K562 (cell line): ENCODE measurements around the gene KCNK10. TPM values are rescaled to one million over a fixed set of nuclear protein-coding genes. Genes with fewer than 3 reads are reported as not detected.

Source experiments
- HCFC1 ChIP-seq: IDR thresholded peaks from 2 replicates; pipeline ENCODE4 v1.6.1; 2012; ENCODE audit warnings: low read depth, low read length, improper control_type of control experiment
- KDM4B ChIP-seq, 2 experiments: fragments of 450-650 bp in 1 of 2; sonication (generic) in 1 of 2; IDR thresholded peaks; 2 replicates each; pipeline ENCODE4 v1.6.1; 2016 to 2017; ENCODE audit warnings: borderline replicate concordance in 2 of 2, antibody characterized with exemption in 1 of 2, low read depth in 1 of 2, mild to moderate bottlenecking in 1 of 2
- POLR3A ChIP-seq: IDR thresholded peaks from 2 replicates; pipeline ENCODE4 v1.6.1; 2011; ENCODE audit warnings: borderline replicate concordance, mild to moderate bottlenecking, moderate library complexity; ENCODE audit not compliant: insufficient read length, insufficient read depth; ENCODE audit errors: extremely low read depth
- POU5F1 ChIP-seq: fragments of 150-350 bp; IDR thresholded peaks from 2 replicates; pipeline ENCODE4 v1.6.1; 2014; ENCODE audit warnings: borderline replicate concordance, low read length, low read depth, mild to moderate bottlenecking; ENCODE audit not compliant: partially characterized antibody
- SAFB ChIP-seq: fragments of 200-400 bp; formaldehyde crosslinking; IDR thresholded peaks from 2 replicates; pipeline ENCODE4 v1.6.1; 2017; ENCODE audit warnings: low read depth, low read length, borderline replicate concordance
- SRSF1 ChIP-seq: fragments of 200-400 bp; formaldehyde crosslinking; IDR thresholded peaks from 2 replicates; pipeline ENCODE4 v1.6.1; 2017; ENCODE audit warnings: mild to moderate bottlenecking, low read depth, low read length, moderate library complexity
- ZNF316 ChIP-seq: fragments of 450-650 bp; IDR thresholded peaks from 2 replicates; pipeline ENCODE4 v1.6.1; 2016
- polyA plus RNA-seq, 8 experiments: library from polyadenylated mRNA; depleted of rRNA in 4 of 8; stranded (reverse) in 5 of 8; unstranded in 3 of 8; fragments of >200 nt; fragmentation: Nextera tagmentation in 2 of 8; fragmentation: Illumina TruSeq in 1 of 8; extraction: Ambion mirVana in 2 of 8; extraction: Trizol in 1 of 8; gene quantifications; 2 replicates each; pipeline versions ENCODE4 v1.2.1 to v1.2.3, GENCODE V29; 2011 to 2014; ENCODE audit warnings: inconsistent platforms in 1 of 8, missing spikeins in 1 of 8
- total RNA-seq, 7 experiments: library from RNA; depleted of rRNA in 6 of 7; stranded (reverse); fragments of >200 nt in 6 of 7; fragmentation: Illumina TruSeq in 2 of 7; extraction: Trizol in 2 of 7; gene quantifications; 2 replicates each; pipeline versions ENCODE4 v1.2.1 to v1.2.3, GENCODE V29; 2011 to 2021; ENCODE audit warnings: low replicate concordance in 1 of 7
- TF ChIP-seq, protein P1 (sequence below): fragments of 450-650 bp; formaldehyde crosslinking; conservative IDR thresholded peaks from 2 replicates; pipeline ENCODE4 v1.4.0; 2022; ENCODE audit warnings: mild to moderate bottlenecking, missing genetic modification characterization
- TF ChIP-seq, protein P2 (sequence below): sonication (generic); formaldehyde crosslinking; IDR thresholded peaks from 2 replicates; pipeline ENCODE4 v1.8.0; 2023; ENCODE audit warnings: mild to moderate bottlenecking, missing genetic modification reagents
- TF ChIP-seq, protein P3 (sequence below), 2 experiments: fragments of 150-350 bp in 1 of 2; IDR thresholded peaks; 2 replicates each; pipeline ENCODE4 v1.6.1; 2012 to 2016; ENCODE audit warnings: low read depth in 2 of 2, low read length in 2 of 2, mild to moderate bottlenecking in 1 of 2, moderate library complexity in 1 of 2
- TF ChIP-seq, protein P4 (sequence below): fragments of 250-450 bp; sonication (Bioruptor Pico); IDR thresholded peaks from 2 replicates; pipeline ENCODE4 v1.8.0; 2022; ENCODE audit warnings: inconsistent platforms
- TF ChIP-seq, protein P5 (sequence below): fragments of 250-450 bp; sonication (Bioruptor Pico); IDR thresholded peaks from 2 replicates; pipeline ENCODE4 v1.8.0; 2022; ENCODE audit warnings: inconsistent platforms, mild to moderate bottlenecking, moderate library complexity, borderline replicate concordance
- TF ChIP-seq, protein P6 (sequence below), 2 experiments: fragments of 250-450 bp in 1 of 2; fragments of 450-650 bp in 1 of 2; sonication (Bioruptor Pico) in 1 of 2; IDR thresholded peaks; 2 replicates each; pipeline versions ENCODE4 v1.6.1 to v1.8.0; 2016 to 2021; ENCODE audit warnings: mild to moderate bottlenecking in 2 of 2, moderate library complexity in 2 of 2, missing compliant biosample characterization in 1 of 2, missing genetic modification characterization in 1 of 2

KCNK10 gene
- total and polyA plus RNA-seq, 9 of the 15 experiments (the other 6 are each of a cell fraction or from before 2014, with no cell fraction given) = not detected

DNA sequence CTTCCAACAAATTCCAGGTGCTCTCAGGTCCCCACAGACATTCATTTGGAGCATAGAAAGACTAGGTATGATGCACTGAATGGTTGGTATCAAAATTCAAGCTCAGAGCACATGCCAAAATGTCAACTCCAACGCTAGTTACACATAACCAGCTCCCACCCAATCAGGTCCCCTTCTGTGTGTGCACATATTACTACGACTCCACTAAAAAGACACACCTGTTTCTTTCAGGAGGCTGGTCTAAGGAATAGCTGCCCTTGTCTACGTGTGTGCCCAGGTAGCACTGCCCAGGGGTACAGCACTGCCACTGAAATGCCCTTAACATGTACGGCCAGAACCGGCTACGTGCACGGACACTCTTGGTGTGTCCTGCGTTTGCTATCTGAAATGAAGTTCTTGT, 138.1 kb downstream of the KCNK10 start (continued):
- TF ChIP-seq, protein P1, sequence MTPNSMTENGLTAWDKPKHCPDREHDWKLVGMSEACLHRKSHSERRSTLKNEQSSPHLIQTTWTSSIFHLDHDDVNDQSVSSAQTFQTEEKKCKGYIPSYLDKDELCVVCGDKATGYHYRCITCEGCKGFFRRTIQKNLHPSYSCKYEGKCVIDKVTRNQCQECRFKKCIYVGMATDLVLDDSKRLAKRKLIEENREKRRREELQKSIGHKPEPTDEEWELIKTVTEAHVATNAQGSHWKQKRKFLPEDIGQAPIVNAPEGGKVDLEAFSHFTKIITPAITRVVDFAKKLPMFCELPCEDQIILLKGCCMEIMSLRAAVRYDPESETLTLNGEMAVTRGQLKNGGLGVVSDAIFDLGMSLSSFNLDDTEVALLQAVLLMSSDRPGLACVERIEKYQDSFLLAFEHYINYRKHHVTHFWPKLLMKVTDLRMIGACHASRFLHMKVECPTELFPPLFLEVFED (CRISPR knock-in tag) = no peak
- TF ChIP-seq, protein P2, sequence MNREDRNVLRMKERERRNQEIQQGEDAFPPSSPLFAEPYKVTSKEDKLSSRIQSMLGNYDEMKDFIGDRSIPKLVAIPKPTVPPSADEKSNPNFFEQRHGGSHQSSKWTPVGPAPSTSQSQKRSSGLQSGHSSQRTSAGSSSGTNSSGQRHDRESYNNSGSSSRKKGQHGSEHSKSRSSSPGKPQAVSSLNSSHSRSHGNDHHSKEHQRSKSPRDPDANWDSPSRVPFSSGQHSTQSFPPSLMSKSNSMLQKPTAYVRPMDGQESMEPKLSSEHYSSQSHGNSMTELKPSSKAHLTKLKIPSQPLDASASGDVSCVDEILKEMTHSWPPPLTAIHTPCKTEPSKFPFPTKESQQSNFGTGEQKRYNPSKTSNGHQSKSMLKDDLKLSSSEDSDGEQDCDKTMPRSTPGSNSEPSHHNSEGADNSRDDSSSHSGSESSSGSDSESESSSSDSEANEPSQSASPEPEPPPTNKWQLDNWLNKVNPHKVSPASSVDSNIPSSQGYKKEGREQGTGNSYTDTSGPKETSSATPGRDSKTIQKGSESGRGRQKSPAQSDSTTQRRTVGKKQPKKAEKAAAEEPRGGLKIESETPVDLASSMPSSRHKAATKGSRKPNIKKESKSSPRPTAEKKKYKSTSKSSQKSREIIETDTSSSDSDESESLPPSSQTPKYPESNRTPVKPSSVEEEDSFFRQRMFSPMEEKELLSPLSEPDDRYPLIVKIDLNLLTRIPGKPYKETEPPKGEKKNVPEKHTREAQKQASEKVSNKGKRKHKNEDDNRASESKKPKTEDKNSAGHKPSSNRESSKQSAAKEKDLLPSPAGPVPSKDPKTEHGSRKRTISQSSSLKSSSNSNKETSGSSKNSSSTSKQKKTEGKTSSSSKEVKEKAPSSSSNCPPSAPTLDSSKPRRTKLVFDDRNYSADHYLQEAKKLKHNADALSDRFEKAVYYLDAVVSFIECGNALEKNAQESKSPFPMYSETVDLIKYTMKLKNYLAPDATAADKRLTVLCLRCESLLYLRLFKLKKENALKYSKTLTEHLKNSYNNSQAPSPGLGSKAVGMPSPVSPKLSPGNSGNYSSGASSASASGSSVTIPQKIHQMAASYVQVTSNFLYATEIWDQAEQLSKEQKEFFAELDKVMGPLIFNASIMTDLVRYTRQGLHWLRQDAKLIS (CRISPR knock-in tag) = no peak
- TF ChIP-seq SRSF1 = no peak
- no peak for TF ChIP-seq POLR3A
- TF ChIP-seq, protein P3, sequence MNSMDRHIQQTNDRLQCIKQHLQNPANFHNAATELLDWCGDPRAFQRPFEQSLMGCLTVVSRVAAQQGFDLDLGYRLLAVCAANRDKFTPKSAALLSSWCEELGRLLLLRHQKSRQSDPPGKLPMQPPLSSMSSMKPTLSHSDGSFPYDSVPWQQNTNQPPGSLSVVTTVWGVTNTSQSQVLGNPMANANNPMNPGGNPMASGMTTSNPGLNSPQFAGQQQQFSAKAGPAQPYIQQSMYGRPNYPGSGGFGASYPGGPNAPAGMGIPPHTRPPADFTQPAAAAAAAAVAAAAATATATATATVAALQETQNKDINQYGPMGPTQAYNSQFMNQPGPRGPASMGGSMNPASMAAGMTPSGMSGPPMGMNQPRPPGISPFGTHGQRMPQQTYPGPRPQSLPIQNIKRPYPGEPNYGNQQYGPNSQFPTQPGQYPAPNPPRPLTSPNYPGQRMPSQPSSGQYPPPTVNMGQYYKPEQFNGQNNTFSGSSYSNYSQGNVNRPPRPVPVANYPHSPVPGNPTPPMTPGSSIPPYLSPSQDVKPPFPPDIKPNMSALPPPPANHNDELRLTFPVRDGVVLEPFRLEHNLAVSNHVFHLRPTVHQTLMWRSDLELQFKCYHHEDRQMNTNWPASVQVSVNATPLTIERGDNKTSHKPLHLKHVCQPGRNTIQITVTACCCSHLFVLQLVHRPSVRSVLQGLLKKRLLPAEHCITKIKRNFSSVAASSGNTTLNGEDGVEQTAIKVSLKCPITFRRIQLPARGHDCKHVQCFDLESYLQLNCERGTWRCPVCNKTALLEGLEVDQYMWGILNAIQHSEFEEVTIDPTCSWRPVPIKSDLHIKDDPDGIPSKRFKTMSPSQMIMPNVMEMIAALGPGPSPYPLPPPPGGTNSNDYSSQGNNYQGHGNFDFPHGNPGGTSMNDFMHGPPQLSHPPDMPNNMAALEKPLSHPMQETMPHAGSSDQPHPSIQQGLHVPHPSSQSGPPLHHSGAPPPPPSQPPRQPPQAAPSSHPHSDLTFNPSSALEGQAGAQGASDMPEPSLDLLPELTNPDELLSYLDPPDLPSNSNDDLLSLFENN (IDR thresholded peaks at IDR 0.05; ENCODE audit: low read depth in 2 of 2, low read length in 2 of 2) = no peak
- TF ChIP-seq, protein P4, sequence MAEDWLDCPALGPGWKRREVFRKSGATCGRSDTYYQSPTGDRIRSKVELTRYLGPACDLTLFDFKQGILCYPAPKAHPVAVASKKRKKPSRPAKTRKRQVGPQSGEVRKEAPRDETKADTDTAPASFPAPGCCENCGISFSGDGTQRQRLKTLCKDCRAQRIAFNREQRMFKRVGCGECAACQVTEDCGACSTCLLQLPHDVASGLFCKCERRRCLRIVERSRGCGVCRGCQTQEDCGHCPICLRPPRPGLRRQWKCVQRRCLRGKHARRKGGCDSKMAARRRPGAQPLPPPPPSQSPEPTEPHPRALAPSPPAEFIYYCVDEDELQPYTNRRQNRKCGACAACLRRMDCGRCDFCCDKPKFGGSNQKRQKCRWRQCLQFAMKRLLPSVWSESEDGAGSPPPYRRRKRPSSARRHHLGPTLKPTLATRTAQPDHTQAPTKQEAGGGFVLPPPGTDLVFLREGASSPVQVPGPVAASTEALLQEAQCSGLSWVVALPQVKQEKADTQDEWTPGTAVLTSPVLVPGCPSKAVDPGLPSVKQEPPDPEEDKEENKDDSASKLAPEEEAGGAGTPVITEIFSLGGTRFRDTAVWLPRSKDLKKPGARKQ (CRISPR knock-in tag) = no peak
- TF ChIP-seq KDM4B (IDR thresholded peaks at IDR 0.05; ENCODE audit: borderline replicate concordance in 2 of 2, low read depth in 1 of 2) = no peak
- TF ChIP-seq, protein P5, sequence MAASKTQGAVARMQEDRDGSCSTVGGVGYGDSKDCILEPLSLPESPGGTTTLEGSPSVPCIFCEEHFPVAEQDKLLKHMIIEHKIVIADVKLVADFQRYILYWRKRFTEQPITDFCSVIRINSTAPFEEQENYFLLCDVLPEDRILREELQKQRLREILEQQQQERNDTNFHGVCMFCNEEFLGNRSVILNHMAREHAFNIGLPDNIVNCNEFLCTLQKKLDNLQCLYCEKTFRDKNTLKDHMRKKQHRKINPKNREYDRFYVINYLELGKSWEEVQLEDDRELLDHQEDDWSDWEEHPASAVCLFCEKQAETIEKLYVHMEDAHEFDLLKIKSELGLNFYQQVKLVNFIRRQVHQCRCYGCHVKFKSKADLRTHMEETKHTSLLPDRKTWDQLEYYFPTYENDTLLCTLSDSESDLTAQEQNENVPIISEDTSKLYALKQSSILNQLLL (CRISPR knock-in tag) = no peak
- no peak for TF ChIP-seq ZNF316
- no peak for TF ChIP-seq POU5F1
- TF ChIP-seq, protein P6, sequence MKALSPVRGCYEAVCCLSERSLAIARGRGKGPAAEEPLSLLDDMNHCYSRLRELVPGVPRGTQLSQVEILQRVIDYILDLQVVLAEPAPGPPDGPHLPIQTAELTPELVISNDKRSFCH (CRISPR knock-in tag; IDR thresholded peaks at IDR 0.05) = no peak
- TF ChIP-seq, protein P6 (tag; IDR thresholded peaks at IDR 0.05) = no peak
- no peak for TF ChIP-seq HCFC1
- TF ChIP-seq SAFB = no peak
